Neural crest cell (in vitro differentiated cells): ENCODE measurements around the gene HSPB9. TPM values are rescaled to one million over a fixed set of nuclear protein-coding genes. Genes with fewer than 3 reads are reported as not detected.

ENCODE experiments used
- DNase-seq: peaks from one replicate; pipeline ENCODE4 v3.0.0; 2021; ENCODE audit warnings: low read depth, mixed read lengths, low spot score
- H3K27ac Mint-ChIP-seq: one replicate; pipeline ENCODE4 v1.8.0; 2021; ENCODE audit warnings: mild to moderate bottlenecking, mixed read lengths; ENCODE audit not compliant: unreplicated experiment
- H3K27me3 Mint-ChIP-seq: 2 replicates; pipeline ENCODE4 v1.8.0; 2021; ENCODE audit warnings: low read depth, mild to moderate bottlenecking, mixed read lengths
- H3K36me3 Mint-ChIP-seq: 2 replicates; pipeline ENCODE4 v1.8.0; 2021; ENCODE audit warnings: low read depth, mild to moderate bottlenecking, mixed read lengths
- H3K4me1 Mint-ChIP-seq: 2 replicates; pipeline ENCODE4 v1.8.0; 2021; ENCODE audit warnings: mixed read lengths
- H3K4me3 Mint-ChIP-seq: one replicate; pipeline ENCODE4 v1.8.0; 2021; ENCODE audit warnings: mild to moderate bottlenecking, mixed read lengths
- H3K9me3 Mint-ChIP-seq: 2 replicates; pipeline ENCODE4 v1.8.0; 2021; ENCODE audit warnings: mixed read lengths
- total RNA-seq: library from RNA; stranded (reverse); gene quantifications from 2 replicates; pipeline ENCODE4 v1.2.1, GENCODE V29; 2021
- TF ChIP-seq, protein P1 (sequence below): fragments of 200-600 bp; sonication (generic); conservative IDR thresholded peaks from 2 replicates; pipeline ENCODE4 v1.5.0; 2021; ENCODE audit warnings: antibody characterized with exemption, mild to moderate bottlenecking

HSPB9 gene
- total RNA-seq, 1 donor from 2014 or later = 0.40 TPM

DNA sequence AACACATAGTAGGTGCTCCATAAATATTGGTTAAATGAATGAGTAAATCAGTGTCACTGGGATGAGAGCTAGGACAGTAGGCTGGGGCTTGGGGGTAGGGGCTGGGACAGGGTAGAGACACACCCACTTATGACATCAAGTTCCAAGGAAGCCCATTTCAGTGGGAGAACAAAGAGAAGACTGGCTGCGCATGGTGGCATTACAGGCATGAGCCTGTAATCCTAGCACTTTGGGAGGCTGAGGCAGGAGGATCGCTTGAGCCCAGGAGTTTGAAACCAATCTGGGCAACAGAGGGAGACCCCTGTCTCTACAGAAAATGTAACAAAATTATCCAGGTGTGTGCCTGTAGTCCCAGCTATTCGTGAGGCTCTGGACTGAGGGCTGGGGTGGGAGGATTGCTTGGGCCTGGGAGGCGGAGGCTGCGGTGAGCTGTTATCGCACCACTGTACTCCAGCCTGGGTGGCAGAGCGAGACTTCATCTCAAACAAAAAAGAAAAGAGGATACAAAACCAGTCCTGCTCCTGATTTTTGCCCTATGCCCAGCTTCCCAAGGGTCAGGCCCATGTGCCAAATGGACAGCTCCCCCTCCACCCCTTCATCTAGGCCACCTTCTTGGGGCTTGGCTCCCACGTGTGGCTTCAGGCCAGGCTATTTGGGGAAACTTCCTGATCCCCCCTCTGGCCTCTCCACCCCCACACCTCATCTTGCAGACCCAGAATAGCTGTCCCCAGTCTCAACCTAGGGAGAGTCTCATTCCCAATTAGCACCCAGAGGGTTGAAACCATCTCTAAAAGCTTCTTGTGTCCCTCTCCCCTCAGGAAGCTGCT is 31.4 kb upstream of the HSPB9 start:
- DNase-seq = no peak
- H3K4me3 Mint-ChIP-seq = no peak overlapping the region
- H3K9me3 Mint-ChIP-seq = no peaks in the 10 kb centered on the region
- H3K4me1 Mint-ChIP-seq = peaks cover 24% of the 10 kb centered on the region
- TF ChIP-seq, protein P1, sequence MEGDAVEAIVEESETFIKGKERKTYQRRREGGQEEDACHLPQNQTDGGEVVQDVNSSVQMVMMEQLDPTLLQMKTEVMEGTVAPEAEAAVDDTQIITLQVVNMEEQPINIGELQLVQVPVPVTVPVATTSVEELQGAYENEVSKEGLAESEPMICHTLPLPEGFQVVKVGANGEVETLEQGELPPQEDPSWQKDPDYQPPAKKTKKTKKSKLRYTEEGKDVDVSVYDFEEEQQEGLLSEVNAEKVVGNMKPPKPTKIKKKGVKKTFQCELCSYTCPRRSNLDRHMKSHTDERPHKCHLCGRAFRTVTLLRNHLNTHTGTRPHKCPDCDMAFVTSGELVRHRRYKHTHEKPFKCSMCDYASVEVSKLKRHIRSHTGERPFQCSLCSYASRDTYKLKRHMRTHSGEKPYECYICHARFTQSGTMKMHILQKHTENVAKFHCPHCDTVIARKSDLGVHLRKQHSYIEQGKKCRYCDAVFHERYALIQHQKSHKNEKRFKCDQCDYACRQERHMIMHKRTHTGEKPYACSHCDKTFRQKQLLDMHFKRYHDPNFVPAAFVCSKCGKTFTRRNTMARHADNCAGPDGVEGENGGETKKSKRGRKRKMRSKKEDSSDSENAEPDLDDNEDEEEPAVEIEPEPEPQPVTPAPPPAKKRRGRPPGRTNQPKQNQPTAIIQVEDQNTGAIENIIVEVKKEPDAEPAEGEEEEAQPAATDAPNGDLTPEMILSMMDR = no peak
- no peak overlapping the region for H3K27ac Mint-ChIP-seq
- peaks cover 8% of the 10 kb centered on the region for H3K27me3 Mint-ChIP-seq
- H3K36me3 Mint-ChIP-seq = no peaks in the 10 kb centered on the region

DNA sequence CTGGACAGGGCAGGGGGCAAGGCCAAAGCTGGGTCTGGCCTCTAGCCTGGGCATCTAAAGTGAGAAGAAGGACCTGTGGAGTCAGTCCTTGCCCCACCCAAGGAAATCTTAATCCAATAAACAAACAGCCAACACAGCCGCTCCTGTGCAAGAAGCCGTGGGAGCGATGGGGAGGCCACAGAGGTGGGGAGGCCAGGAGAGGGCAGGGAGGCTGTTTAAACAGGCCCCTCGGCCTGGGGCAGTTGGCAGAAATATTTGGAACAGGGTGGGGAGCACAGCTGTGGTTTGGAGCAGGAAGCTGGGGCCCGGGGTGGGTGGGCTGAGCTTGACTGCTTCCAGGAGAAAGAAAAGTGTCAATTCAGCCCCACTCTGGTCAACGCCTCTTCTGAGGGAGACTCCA is 29.7 kb upstream of the HSPB9 start:
- Mint-ChIP-seq H3K27ac (no peak overlapping the region), H3K4me3 (no peak overlapping the region), H3K4me1 (peaks cover 20% of the 10 kb centered on the region), H3K36me3 (no peaks in the 10 kb centered on the region), H3K9me3 (no peaks in the 10 kb centered on the region), H3K27me3 (peaks cover 25% of the 10 kb centered on the region)
- TF ChIP-seq, protein P1 = no peak
- DNase-seq = no peak

DNA sequence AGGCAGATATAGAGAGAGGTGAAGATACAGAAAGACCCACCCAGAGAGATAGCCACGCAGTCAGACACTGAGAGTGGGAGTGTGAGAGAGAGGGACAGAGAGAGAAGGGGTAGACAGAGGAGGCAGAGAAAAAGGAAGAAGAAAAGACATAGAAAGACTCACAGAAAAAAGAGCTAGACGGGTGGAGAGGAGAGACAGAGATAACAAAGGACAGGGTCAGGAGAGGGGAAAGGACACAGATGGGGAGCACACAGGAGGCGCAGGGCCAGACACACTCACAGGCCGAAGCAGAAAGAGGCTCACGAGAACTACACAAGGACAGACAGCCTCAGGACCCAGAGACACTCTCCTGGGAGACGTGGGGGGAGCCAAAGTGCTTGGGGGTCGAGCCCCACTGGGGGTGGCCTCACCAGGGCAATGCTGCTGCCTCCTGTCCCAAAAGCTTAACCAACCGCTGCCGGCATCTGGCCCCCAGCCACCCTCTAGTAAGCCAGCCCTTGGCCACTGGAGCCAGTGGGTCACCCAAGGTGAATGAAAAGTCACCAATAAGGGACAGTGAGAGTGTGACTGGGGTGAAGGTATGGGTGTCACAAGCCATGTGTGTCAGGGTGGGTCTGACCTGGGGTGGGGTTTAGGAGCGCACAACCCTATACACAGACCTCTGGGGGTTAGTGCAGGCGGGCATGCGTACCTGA is 28.1 kb upstream of the HSPB9 start:
- Mint-ChIP-seq H3K36me3 (no peaks in the 10 kb centered on the region), H3K4me3 (no peak overlapping the region), H3K4me1 (peaks cover 15% of the 10 kb centered on the region), H3K27me3 (peaks cover 39% of the 10 kb centered on the region), H3K9me3 (no peaks in the 10 kb centered on the region), H3K27ac (peak overlapping the region; percentile 3)
- TF ChIP-seq, protein P1 = no peak
- no peak for DNase-seq

DNA sequence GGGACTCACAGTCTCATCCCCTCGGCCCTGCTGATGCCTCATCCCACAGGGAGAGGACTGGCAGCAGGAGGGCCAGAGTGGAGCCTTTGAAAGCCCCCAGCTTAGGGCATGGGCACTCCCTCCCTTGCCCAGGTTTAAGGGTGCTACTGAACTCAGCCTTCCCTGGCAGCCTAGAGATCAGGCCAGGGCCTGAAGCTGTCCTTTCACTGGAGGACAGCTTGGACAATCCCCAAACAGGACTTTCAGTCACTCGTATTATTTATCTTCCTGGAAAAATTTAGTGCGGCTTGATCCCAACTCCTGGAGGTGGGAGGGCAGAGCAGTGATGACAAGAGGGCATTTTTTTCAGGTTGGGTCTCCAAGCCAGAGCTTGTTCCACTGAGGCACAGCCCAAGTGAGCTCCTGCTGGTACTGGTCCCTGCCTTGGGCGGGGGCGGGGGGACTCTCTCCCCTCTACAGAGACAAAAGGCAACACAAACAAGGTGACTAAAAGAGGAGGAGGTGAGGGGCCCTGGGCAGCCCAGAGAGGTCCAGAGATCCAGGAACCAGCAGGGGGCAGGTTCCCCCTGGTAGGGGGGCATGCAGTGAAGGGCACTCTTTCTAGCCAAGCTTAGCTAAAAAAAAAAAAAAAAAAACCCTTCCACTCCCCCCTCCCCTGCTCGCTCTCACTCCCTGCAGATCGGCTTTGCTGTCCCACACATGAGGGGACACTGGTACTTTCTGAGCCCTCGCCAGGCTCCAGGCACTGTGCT is 26.1 kb upstream of the HSPB9 start:
- no peaks in the 10 kb centered on the region for H3K9me3 Mint-ChIP-seq
- peaks cover 12% of the 10 kb centered on the region for H3K4me1 Mint-ChIP-seq
- H3K36me3 Mint-ChIP-seq = no peaks in the 10 kb centered on the region
- no peak for DNase-seq
- no peak overlapping the region for H3K27ac Mint-ChIP-seq
- H3K4me3 Mint-ChIP-seq = no peak overlapping the region
- peaks cover 43% of the 10 kb centered on the region for H3K27me3 Mint-ChIP-seq
- TF ChIP-seq, protein P1 = no peak

DNA sequence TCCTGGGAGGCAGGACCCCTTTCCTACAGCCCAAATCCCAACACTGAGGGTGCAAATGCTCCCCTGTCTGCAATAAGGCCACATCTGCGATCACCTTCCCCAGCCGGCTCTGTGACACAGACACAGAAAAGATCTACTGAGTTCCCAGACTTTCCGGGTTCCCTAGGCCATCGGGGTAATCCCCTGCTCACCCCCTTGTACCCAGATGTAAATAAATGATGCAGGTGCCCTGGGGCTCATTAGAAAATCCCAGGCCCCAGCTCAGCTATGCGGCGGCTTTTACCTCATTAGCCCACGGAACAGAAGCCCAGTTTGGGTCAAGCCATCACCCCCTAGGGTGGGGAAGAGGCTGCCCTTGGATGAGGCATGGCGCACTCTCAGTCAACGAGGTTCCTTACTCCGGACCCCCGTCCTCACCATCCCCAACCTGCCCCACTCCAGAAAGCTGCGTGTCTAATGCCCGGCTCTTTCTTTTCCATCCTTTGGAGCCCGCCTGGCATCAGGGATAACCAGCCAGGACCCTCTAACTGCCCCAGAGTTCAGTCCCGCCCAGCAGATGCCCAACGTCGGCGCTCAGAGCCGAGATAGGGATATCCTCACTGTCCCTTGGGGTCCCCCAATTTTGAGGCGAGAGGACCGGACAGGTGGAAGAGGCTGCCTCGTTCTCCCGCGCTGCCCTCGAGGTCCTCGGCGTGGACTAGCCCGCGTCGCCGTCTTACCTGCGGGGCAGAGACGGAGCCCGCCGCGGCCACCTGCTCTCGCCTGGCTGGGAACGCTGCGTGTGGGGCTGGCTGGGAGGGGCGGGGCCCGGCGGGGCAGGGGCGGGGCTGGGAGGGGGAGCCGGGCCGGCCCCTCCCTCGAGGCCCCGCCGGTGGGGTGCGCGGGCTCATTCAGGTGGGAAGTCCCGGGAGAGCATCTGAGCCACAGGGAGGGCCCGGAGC is 24.6 kb upstream of the HSPB9 start, which contains the start of gene ZNF385C:
ZNF385C (minus strand) TSS at position 783 of the 941 bp plus-strand sequence. CDS start 35,417 bp downstream, outside the sequence.
- Mint-ChIP-seq H3K4me1 (peaks cover 13% of the 10 kb centered on the region), H3K27me3 (peaks cover 48% of the 10 kb centered on the region), H3K9me3 (no peaks in the 10 kb centered on the region), H3K36me3 (no peaks in the 10 kb centered on the region), H3K4me3 (no peak within 1 kb of the TSS), H3K27ac (no peak within 1 kb of the TSS)
- no peak for DNase-seq
- TF ChIP-seq, protein P1 = no peak
